HTERT RPE-1 (cell line): ENCODE data around the gene SLC25A47.

Experiments
- in situ Hi-C: fragments of 300-500 bp; cut with MboI; formaldehyde crosslinking; loops from 4 replicates; pipeline ENCODE4 v1.14.3; 2020; ENCODE audit warnings: low sequenced_read_pairs

SLC25A47 gene

DNA sequence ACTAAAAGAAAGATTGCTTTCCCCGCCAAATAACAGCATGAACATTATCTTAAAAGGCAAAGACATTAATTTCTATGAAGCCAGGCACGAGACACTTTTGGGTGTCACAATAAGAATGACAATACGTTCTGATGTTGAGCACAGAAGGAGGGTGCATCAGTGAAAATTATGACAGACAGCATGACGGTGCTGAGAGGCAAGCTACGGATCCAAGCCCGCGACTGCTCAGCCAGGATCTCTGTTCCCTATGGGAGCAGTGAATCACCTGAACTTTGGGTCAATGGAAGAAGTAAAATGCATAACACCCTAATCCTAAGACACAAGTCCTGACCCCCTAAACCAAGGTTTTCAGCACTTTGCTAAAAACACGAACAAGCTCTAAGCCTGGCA is 51.7 kb downstream of the SLC25A47 start:
- in situ Hi-C loops = no loop called here

DNA sequence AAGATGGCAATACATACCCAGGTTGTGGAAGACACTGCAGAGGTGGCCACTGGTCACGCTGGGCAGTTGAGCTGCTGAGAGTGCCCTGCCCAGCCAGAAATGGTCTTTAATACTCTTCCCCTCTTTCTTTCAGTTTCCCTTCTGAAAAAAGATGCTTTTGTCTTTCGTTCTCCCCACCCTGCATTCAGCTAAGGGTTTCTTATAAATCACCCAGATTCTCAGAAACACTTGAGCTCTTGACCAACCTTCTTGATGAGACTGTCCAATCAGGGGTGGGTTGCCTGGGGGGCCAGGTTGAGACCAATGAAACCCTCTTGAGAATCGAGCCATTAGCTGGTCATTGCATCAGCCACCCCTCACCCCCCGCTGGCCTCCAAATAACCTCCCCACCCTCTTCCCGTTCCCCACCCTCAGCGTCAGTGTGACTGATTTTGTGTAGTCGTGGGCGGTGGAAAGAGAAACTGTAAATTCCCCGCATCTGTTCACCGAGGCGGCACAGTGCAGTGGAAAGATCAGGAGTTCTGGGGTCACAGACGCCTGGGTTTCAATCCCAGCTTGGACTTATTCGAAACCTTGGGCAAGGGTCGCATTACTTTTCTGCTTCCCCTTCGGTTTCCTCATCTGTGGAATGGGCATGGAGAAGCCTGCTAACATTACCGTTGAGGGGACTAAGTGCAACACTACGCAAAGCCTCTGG is 52.3 kb downstream of the SLC25A47 start:
- in situ Hi-C loops = no loop called here

DNA sequence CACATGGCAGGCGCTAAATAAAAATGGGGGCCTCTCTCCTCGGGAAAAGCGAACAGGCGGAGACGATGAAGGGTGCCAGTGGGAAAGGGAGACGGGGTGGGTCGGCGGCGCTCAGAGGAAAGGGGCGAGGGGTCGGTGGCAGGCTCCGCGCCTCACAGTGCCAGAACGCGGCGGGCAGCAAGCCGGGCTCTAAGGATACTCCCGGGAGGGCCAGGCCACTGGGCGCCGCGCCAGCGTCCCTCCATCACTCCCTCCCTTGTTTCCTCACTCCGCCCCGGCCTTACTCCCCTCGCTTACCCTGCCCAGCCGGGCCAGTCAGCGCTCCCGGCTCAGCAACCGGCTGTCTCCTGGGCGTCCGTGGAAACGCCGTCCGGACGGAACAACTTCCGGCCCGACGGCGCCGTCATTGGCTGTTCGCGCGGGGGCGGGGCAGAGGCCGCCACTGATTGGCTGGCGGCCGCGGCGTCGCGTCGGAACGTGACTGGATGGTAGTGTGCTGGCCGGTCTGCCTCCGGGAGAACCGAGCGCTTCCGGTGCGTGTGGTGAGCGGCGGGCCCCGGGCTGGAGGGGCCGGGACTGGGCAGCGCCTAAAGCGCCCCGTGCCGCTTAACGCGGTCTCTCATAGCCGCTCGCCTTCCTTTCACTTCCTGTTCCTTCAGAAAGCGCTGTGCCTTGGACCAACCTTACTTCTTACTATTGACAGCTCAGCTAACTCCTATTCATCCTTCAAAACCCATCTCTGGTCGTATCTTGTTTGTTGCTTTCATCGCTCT is 53.0 kb downstream of the SLC25A47 start, which contains the start of gene WDR25:
Gene WDR25, plus strand, starts transcription at position 523 of the 773 bp plus-strand sequence.
- in situ Hi-C loops = no loop called here

DNA sequence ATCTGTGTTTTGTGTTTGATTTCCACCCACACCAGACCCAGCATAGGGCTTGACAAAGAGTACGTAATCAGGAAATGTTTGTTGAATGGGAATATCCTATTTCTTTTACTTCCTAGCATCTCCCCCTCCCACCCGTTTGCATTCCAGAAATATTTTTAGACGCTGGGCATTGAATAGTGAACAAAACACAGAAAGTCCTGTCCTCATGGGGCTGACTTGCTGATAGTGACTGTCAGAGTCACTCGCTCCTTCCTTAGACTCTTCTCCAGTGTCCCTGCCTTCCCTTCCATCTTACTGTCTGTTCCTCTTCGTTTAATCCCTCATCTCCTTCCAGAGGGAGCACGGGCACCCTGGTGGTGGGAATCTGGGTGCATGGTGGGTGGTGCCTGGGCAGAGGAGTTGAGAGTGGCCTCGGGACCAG is 53.6 kb downstream of the SLC25A47 start:
- in situ Hi-C loops = no loop called here
